B cell (primary cell): Measurements from ENCODE around the gene SCN8A. TPM values are rescaled to one million over a fixed set of nuclear protein-coding genes. Genes with fewer than 3 reads are reported as not detected.

Experiments used
- ATAC-seq: fragments of 200-7000 bp; cut with Tn5 transposase; one replicate; pipeline ENCODE4 v1.10.0; 2021; ENCODE audit warnings: low read depth, mild to moderate bottlenecking, moderate number of reproducible peaks, moderate library complexity
- CTCF ChIA-PET: fragments of 350-600 bp; sonication (Branson Sonifier 250); formaldehyde crosslinking; loops from one replicate; lab custom pipeline; 2021; ENCODE audit warnings: antibody characterized with exemption, inconsistent platforms; lab: Charles Lee
- POLR2A ChIA-PET: fragments of 350-600 bp; sonication (Branson Sonifier 250); formaldehyde crosslinking; loops from one replicate; lab custom pipeline; 2021; ENCODE audit warnings: antibody characterized with exemption; lab: Charles Lee
- DNase-seq: peaks from one replicate; pipeline ENCODE4 v3.0.0; 2013
- H2AFZ ChIP-seq: 2 replicates; pipeline ENCODE4 v1.6.1; 2012; ENCODE audit warnings: mild to moderate bottlenecking, low read depth, low read length; ENCODE audit not compliant: insufficient read depth, poor library complexity, severe bottlenecking
- H3K27ac ChIP-seq, 2 donors: 1 replicate in 1 of 2; 2 replicates in 1 of 2; pipeline ENCODE4 v1.5.1; 2012 to 2013; ENCODE audit warnings: low read length in 2 of 2, mild to moderate bottlenecking in 2 of 2, moderate library complexity in 1 of 2
- H3K27me3 ChIP-seq, 4 experiments: fragments of 200-600 bp in 1 of 4; sonication (generic) in 1 of 4; replicated peaks in 1 of 4; 1 replicate in 2 of 4; 2 replicates in 2 of 4; pipeline versions ENCODE4 v1.6.1 to v1.7.0; 2013 to 2016; ENCODE audit warnings: low read length in 3 of 4, mild to moderate bottlenecking in 2 of 4, mixed read lengths in 1 of 4, moderate library complexity in 1 of 4; ENCODE audit not compliant: insufficient read depth in 4 of 4, control insufficient read depth in 3 of 4; ENCODE audit errors: control extremely low read depth in 1 of 4
- H3K36me3 ChIP-seq, 2 experiments: replicated peaks in 1 of 2; 1 replicate in 1 of 2; 2 replicates in 1 of 2; pipeline versions ENCODE4 v1.6.1 to v1.7.1; 2013; ENCODE audit warnings: low read length in 1 of 2; ENCODE audit not compliant: insufficient read depth in 2 of 2, control insufficient read depth in 1 of 2; ENCODE audit errors: control extremely low read depth in 1 of 2, extremely low read depth in 1 of 2
- H3K4me1 ChIP-seq, 2 donors: fragments of 200-600 bp in 1 of 2; sonication (generic) in 1 of 2; 1 replicate in 1 of 2; 2 replicates in 1 of 2; pipeline versions ENCODE4 v1.5.1 to v1.6.1; 2013 to 2017; ENCODE audit warnings: low read length in 2 of 2; ENCODE audit not compliant: control insufficient read depth in 2 of 2, insufficient read depth in 2 of 2
- H3K4me2 ChIP-seq: replicated peaks from 2 replicates; pipeline ENCODE3; 2012; ENCODE audit warnings: mild to moderate bottlenecking, low read depth, low read length; ENCODE audit not compliant: poor library complexity, severe bottlenecking
- H3K4me3 ChIP-seq, 5 experiments: fragments of 200-600 bp in 1 of 5; sonication (generic) in 1 of 5; 1 replicate in 3 of 5; 2 replicates in 2 of 5; pipeline versions ENCODE4 v1.5.1 to v1.7.0; 2011 to 2016; ENCODE audit warnings: low read length in 4 of 5, mild to moderate bottlenecking in 4 of 5, low read depth in 2 of 5, control low read depth in 1 of 5, moderate library complexity in 1 of 5; ENCODE audit not compliant: insufficient read depth in 1 of 5; ENCODE audit errors: control extremely low read depth in 1 of 5, extremely low read depth in 1 of 5
- H3K79me2 ChIP-seq: fragments of 200-600 bp; sonication (generic); one replicate; pipeline ENCODE4 v1.6.0; 2016; ENCODE audit warnings: low read length; ENCODE audit not compliant: control insufficient read depth, insufficient read depth
- H3K9ac ChIP-seq: fragments of 200-600 bp; sonication (generic); 2 replicates; pipeline ENCODE4 v1.6.1; 2017; ENCODE audit warnings: mild to moderate bottlenecking, low read length, moderate library complexity
- H3K9me3 ChIP-seq, 3 donors: one replicate each; pipeline versions ENCODE4 v1.6.1 to v1.7.1; 2013; ENCODE audit warnings: low read length in 2 of 3; ENCODE audit not compliant: control insufficient read depth in 2 of 3, insufficient read depth in 1 of 3; ENCODE audit errors: control extremely low read depth in 1 of 3
- H4K20me1 ChIP-seq: 2 replicates; pipeline ENCODE4 v1.6.0; 2012; ENCODE audit warnings: mild to moderate bottlenecking, low read length; ENCODE audit not compliant: insufficient read depth, control insufficient read depth, poor library complexity, severe bottlenecking
- H3K27ac Mint-ChIP-seq: one replicate; pipeline ENCODE4 v1.8.0; 2021; ENCODE audit warnings: mixed read lengths
- H3K27me3 Mint-ChIP-seq: one replicate; pipeline ENCODE4 v1.8.0; 2021; ENCODE audit warnings: mixed read lengths
- H3K4me1 Mint-ChIP-seq: one replicate; pipeline ENCODE4 v1.8.0; 2021; ENCODE audit warnings: mixed read lengths
- H3K4me3 Mint-ChIP-seq: one replicate; pipeline ENCODE4 v1.8.0; 2021; ENCODE audit warnings: mixed read lengths
- H3K9me3 Mint-ChIP-seq: one replicate; pipeline ENCODE4 v1.8.0; 2022; ENCODE audit warnings: mixed read lengths; ENCODE audit not compliant: insufficient read depth
- CTCF ChIP-seq: fragments of 200-600 bp; IDR thresholded peaks from one replicate; pipeline ENCODE4 v1.8.0; 2022; ENCODE audit warnings: antibody characterized with exemption, mild to moderate bottlenecking
- EZH2 ChIP-seq: IDR thresholded peaks from 2 replicates; pipeline ENCODE4 v1.6.1; 2012; ENCODE audit warnings: borderline replicate concordance, low read depth, mild to moderate bottlenecking, moderate library complexity, low read length; ENCODE audit not compliant: insufficient read depth, poor library complexity, severe bottlenecking
- WGBS: methylation state at CpG from one replicate; pipeline ENCODE4 v1.1.5; 2013; ENCODE audit warnings: missing lambda C conversion rate; ENCODE audit not compliant: insufficient coverage; 5-methylcytosine and 5-hydroxymethylcytosine counted together
- intact Hi-C: fragments of 100-400 bp; cut with micrococcal nuclease; formaldehyde crosslinking; loops from one replicate; pipeline ENCODE4 v1.10.0; 2022
- polyA plus RNA-seq: library from polyadenylated mRNA; depleted of rRNA; stranded (reverse); fragments of >200 nt; gene quantifications from 2 replicates; pipeline ENCODE4 v1.2.3, GENCODE V29; 2012
- total RNA-seq, 2 donors: library from RNA; stranded (reverse); fragments of 120-200 nt in 1 of 2; gene quantifications; 1 replicate in 1 of 2; 2 replicates in 1 of 2; pipeline versions ENCODE4 v1.2.3 to v1.2.4, GENCODE V29; 2013 to 2022

The SCN8A gene
- total and polyA plus RNA-seq, 2 donors (not counting 1 experiment from before 2014, with no cell fraction given) = 0.78 to 1.0 TPM

- H3K36me3 ChIP-seq = no peaks in the 10 kb centered on the region
- DNase-seq = no peak
- no peak overlapping the region for H2AFZ ChIP-seq
- Mint-ChIP-seq H3K4me3 (no peak overlapping the region), H3K4me1 (no peaks in the 10 kb centered on the region), H3K9me3 (no peaks in the 10 kb centered on the region), H3K27ac (no peak overlapping the region), H3K27me3 (peaks cover 11% of the 10 kb centered on the region)
- ChIA-PET CTCF (no interaction called here), POLR2A (no interaction called here)
- H3K27me3 ChIP-seq = no peaks in the 10 kb centered on the region
- TF ChIP-seq EZH2 = no peak
- TF ChIP-seq CTCF = no peak
- intact Hi-C loops = no loop called here
- H3K27ac ChIP-seq = no peak overlapping the region
- no peaks in the 10 kb centered on the region for H3K79me2 ChIP-seq
- no peak overlapping the region for H3K4me3 ChIP-seq
- no peak overlapping the region for H3K4me2 ChIP-seq
- ATAC-seq = no peak
- no peak overlapping the region for H3K9ac ChIP-seq
- H4K20me1 ChIP-seq = no peaks in the 10 kb centered on the region
- no peaks in the 10 kb centered on the region for H3K9me3 ChIP-seq
- no peaks in the 10 kb centered on the region for H3K4me1 ChIP-seq
- WGBS = 94% methylated on average over 1 of the region's 1 CpG
Measured at GRCh38 chr12:51699219-51699618, 108.2 kb downstream of the SCN8A start.

GRCh38 chr12:51700887-51701286 is 109.9 kb downstream of the SCN8A start:
- CTCF ChIA-PET = no interaction called here
- no peaks in the 10 kb centered on the region for H4K20me1 ChIP-seq
- H3K27ac ChIP-seq = no peak overlapping the region
- no peak overlapping the region for H3K9ac ChIP-seq
- POLR2A ChIA-PET = no interaction called here
- Mint-ChIP-seq H3K27ac (no peak overlapping the region), H3K27me3 (peaks cover 14% of the 10 kb centered on the region), H3K9me3 (no peaks in the 10 kb centered on the region), H3K4me3 (no peak overlapping the region), H3K4me1 (no peaks in the 10 kb centered on the region)
- ATAC-seq = no peak
- TF ChIP-seq CTCF (no peak), EZH2 (no peak)
- H3K4me1 ChIP-seq = no peaks in the 10 kb centered on the region
- no peak overlapping the region for H2AFZ ChIP-seq
- DNase-seq = no peak
- H3K4me2 ChIP-seq = no peak overlapping the region
- H3K4me3 ChIP-seq = no peak overlapping the region
- no peaks in the 10 kb centered on the region for H3K27me3 ChIP-seq
- intact Hi-C loops = no loop called here
- no peaks in the 10 kb centered on the region for H3K79me2 ChIP-seq
- H3K9me3 ChIP-seq = no peaks in the 10 kb centered on the region
- no peaks in the 10 kb centered on the region for H3K36me3 ChIP-seq
